CD4-positive, alpha-beta T cell treated with Interleukin-2 at 100 ng/mL for 4 hours (primary cell): ENCODE data around the gene SKA1.
A peak's percentile ranks its signal among the peaks of the same experiment; 100 is the strongest.

Experiments
- DNase-seq: peaks from one replicate; pipeline ENCODE4 v3.0.0-alpha.2; 2020; ENCODE audit warnings: low spot score

Gene SKA1, protein sequence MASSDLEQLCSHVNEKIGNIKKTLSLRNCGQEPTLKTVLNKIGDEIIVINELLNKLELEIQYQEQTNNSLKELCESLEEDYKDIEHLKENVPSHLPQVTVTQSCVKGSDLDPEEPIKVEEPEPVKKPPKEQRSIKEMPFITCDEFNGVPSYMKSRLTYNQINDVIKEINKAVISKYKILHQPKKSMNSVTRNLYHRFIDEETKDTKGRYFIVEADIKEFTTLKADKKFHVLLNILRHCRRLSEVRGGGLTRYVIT

DNA sequence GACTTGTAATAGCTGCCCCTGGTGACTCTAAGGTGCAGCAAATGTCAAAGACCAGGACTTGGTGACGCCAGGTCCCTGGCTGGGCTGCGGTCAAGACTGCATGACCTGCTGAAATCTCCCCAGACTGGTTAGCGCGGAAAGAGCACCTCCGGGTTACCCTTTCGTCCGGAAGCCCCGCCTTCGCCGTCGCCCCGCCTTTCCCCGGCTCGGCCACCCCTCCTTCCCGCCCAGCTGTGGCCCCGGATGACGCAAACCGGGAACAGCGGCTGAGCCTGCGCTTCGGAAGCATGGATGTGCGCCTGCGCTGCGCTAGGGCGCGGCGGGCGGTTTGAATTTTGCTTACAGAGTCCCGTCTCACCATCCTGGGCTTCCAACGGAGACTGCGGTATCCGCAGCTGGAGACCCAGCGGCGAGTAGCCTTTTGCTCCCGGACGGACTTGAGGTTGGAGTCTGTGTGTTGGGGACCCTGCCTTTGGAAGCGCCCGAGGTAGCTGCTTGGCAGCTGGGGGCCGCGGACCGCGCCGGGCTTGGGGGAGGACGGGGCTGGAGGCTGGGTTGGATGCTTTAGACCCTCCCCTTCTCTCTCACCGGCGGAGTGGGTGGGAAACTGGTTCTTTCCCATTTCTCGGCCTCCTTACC is at the start of gene SKA1:
SKA1 (plus strand) TSS at position 294 of the 639 bp plus-strand sequence. CDS start 785 bp downstream, outside the sequence.
- peak; percentile 94 for DNase-seq

DNA sequence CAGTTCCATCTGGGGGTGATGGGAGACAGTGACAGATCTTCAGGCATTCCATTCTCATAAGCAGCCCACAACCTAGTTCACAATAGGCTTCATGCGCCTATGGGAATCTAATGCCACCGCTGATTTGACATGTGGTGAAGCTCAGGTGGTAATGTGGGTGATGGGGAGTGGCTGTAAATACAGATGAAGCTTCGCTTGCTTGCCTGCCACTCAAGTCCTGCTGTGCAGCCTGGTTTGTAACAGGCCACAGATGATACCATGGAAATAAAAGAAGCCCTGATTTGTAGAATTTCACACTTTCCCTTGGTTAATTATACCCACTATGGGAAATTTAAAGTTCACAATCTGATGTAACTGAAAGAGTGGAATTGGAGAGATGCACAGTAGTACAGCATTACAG is 46.9 kb upstream of the SKA1 start:
- DNase-seq: no peak

DNA sequence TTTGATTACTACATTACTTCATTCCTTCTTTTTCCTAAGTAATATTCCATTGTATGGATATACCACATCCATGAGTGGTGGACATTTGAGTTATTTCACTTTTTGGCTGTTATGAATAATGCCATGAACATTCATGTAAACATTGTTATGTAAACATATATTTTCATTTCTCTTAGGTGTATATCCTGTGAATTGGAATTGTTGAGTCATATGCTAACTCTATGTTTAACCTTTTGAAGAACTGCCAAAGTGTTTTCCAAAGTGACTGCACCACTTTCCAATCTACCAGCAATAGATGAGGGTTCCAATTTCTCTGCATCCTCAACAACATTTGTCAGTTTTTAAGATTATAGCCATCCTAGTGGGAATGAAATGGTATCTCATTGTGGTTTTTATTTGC is 44.7 kb upstream of the SKA1 start:
- DNase-seq: no peak

DNA sequence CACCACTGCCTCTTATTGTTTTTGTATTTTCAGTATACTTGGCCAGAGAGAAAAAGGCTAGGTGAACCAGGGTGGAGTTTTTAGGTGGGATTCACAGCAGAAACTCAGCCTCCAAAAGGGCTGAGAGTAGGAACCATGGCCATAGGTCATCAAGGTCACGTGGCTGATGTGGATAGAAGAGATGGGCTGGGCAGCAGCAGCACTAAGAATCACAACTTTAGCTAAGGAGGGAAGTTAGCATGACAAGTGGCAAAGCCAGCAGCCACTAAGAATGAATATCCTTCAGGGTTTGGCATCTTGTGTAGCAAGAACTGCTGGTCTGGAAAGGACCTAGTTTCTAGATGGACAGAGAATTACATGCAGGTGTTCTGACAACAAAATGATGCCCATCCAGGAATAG is 43.2 kb upstream of the SKA1 start:
- no peak for DNase-seq

DNA sequence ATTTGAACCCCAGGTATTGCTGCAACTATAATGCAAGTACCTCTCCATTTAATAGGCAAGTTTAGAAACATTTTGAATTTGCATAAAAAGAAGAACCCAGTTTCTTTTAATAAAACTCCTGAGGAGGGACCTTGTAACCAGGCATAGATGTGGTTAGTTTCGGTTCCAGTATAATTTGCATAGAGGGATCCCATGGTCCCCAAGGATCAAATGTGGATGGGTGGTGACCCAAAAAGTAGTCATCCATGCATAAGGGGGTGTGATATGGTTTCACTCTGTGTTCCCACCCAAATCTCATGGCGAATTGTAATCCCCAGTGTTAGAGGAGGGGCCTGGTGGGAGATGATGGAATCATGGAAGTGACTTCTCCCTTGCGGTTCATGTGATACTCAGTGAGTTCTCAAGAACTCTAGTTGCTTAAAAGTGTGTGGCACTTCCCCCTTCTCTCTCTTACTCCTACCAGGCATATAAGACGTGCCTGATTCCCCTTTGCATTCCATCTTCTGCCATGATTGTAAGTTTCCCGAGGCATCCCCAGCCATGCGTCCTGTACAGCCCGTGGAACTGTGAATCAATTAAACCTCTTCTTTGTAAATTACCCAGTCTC is 40.2 kb upstream of the SKA1 start:
- DNase-seq: no peak

DNA sequence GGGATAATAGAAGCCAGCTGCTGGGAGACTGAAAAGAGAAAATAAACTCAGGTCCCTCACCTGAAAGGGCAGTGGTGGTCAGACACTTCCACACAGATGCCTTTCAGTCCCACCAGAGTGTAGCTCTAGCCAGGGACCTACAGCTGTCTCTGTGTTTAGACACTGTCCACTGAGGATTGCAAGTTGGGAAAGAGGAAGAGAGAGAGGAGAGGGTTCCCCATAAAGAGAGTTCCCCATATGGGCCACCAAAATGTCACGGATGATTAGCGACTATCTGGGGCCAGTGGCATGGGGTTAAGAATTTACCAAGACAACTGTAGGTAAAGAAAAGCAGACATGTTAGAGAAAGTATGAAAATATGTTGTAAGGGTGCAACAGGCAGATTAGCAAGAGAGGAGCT is 36.7 kb upstream of the SKA1 start:
- no peak for DNase-seq

DNA sequence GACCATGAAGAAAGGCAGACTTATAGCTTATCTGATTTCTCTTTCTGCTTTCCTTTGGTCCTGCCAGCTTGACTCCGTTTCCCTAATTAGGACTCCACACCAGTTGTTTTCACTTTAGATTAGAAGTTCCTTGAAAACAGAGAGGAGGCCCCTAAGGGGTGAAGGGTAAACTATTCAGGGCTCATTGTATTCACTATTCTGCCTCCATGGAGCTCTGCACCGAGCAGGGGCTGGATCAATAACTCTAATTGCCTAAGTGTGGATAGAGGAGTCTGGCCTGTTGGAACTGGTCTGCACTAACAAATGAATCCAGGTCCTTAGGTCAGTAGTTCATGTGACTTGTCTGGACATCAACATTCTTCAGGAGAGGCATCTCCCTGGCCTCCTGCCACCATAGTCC is 36.1 kb upstream of the SKA1 start:
- no peak for DNase-seq

DNA sequence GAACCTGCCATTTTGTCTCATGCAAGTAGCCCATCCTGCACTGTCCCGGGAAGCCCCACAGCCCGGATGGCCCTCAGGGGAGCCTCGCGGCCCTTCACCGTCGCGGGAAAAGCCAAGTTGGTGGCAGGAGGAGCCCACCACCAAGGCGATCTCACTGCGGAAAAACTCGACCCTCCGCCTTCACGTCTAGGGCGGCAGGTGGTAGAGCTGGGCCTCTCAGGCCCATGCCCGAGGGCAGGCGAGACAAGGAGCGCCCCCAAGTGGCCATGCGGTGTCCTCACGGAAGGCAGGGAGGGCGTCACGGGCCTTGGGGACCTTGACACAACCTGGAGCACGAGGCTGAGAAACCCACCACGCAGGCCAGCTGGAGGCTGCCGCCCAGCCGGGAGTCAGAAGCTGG is 34.8 kb upstream of the SKA1 start:
- no peak for DNase-seq

DNA sequence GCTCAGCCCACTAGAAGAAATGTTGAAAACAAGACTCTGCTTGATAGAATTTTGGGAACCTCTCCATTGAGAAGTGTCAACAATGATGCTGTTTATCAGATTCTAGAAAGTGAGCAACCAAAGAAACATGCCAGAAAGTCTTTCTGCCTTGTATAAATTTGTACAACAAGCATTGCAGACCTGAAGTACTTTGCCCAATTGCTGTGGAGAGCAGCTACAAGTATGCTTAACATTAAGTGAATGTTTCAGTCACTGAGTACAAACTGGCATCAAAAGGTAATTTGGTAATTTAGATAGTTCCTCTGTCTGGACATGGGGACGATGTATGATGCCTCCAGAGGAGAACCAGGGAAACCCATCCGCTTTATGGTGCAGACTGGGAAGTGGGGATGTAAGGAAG is 33.4 kb upstream of the SKA1 start:
- DNase-seq: no peak

DNA sequence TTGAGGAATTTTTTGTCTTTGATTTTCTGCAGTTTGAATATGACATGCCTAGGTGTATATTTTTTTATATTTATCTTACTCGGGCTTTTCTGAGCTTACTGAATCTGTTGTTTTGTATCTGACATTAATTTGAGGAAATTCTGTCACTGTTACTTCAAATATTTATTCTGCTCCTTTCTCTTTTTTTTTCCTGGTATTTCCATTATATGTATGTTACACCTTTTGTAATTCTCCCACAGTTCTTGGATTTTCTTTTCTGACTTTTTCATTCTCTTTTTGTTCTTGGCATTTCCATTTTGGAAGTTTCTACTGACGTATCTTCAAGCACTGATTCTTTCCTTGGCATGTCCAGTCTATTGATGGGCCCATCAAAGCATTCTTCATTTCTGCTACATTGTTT is 24.1 kb upstream of the SKA1 start:
- DNase-seq: no peak

DNA sequence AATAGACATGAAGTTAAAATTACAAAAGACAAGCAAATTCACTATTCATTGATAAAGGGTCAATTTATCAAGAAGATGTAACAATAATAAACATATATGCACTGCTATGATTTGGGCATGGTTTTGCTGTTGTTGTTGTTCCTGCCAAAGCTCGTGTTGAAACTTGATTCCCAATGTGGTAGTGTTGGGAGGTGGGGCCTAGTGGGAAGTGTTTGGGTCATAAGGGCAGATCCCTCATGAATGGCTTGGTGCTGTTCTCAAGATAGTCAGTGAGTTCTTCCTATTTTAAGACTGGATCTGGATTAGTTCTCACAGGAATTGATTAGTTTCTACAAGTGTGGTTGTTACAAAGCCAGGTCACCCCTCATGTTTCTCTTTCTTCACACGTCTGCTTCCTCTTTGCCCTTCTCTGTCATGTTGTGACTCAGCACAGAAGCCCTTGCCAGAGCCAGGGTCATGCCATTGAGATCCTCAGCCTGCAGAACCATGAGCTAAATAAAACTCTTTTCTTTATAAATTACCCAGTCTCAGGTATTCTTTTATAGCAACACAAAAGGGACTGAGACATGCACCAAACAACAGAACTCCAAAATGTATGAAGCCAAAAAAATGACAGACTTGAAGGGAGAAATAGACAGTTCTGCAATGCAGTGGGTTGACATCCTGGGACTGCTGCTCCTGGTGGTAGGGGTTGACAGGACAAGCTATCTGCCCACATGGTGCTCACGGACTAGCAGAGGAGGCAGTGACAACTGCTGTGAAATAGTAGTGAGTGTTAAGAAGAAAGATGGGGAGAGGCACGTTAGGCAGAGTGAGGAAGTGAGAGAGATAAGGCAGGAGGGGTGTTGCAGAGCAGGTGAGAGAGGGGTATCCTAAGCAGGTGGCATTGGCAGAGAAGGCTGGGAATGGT is 18.6 kb upstream of the SKA1 start:
- peak; percentile 13 for DNase-seq

DNA sequence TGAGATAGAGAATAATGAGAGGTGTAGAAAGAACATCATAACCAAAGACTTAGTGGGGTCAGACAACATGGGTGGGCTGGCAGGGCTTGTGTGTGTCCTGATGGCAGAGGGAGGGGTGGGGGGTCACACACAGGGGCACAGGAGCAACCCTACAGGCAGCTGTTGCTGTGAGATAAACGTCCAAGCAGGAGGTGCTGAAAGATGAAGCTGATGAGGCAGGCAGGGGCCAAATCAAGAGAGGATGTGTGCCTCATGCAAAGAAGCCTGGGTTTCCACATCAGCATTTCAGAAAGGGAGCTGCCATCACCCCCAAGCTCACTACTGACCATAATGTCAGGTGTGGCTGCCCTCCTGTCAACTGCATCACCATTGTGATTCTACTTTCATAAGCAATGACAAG is 16.0 kb upstream of the SKA1 start:
- no peak for DNase-seq

DNA sequence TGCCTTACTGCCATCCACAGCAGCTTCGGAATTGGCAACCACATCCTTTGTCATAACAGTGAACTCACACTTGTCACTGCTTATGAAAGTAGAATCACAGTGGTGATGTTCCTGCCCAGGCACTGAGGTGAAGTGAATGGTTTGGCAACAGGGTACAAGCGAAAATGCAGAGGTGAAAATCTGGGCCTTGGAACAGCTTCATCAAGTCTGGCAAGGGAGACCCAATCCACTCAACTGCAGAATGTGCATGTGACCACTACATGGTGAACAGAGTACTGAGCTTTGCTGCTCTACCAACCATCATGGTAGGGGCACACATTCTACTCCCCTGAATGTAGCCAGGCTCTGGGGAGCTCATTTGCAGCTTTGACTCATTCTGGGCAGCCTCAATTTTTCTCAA is 15.0 kb upstream of the SKA1 start:
- no peak for DNase-seq

DNA sequence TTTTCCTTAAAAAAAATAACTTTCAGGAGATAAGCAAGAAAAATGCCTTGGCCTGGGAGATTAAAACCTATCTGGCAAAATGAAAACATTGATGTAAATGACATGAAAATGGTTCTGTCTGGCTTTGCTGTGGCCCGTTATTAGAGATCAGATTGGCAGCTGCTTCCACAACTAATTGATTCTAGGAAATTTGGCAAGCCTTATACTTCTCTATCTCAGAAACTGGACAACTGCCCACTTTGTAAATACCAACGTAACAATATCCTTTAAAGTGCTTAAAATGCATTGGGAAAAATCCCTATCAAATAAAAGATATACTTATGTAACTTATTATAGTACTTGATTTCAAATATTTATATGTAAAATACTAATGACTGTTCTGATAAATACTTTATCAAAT is 14.2 kb upstream of the SKA1 start:
- DNase-seq: no peak

DNA sequence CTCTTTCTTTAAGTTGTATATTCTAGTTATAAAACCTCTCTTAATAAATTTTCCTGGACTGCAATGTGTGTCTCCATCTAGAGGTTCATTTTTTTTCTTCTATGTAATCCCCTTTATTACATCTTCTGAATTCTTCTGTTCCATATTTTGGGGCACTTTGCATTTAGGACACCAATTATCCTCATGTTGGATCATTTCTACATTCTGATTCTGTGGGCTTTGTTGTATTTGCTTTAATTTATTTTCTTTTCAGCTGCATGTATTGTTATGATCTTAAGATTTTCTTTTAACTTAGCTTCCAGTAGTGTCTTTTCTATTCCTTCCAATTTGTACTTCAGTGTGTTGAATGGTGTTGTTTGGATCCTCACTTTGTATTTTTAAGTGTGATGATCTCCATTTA is 5.2 kb upstream of the SKA1 start:
- DNase-seq: no peak

DNA sequence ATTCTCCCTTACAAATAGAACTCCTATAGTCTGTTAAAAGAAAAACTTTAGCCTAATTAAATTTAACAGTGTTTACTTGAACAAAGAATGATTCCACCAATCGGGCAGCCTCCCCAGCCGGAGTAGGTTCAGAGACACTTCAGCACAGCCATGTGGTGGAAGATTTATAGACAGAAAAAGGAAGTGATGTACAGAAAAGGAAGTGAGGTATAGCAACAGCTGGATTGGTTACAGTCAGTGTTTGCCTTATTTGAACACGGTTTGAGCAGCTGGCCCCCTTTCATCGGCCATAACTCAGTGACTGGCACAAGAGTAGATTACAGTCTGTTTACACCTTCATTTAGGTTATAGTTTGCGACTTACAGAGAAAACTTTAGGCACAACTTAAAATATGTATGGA is 2.1 kb upstream of the SKA1 start:
- DNase-seq: no peak

DNA sequence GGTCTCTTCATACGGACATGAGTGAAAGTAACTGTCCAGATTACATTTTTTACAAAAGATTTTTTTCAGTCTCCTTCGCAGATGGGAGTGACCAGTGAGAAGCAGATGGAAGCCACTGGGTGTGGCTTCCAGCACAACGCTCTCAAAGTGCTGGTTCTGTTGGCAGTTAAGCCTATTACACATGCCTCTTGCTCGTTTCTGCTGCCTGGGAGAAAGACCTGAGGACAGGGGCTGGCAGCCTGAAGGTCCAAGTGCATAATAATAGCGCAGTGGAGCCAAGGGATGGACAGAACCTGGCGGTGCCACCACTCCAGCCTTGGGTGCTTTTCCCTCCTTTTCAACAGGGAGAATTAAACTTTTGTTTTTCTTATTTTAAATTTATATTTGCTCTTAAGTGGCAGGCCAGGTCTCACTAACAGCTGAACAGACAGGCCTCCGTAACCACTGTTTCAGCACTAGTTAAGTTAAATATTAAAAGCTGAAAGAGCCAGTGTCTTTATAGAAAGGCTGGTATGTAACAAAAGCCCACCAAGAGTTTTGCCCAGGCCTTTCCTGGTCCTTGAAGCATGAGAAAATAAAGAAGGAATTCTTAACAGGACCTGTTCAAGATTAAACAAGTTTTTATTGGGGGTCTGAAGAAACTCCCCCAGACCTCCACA is 1.2 kb upstream of the SKA1 start:
- DNase-seq: no peak

DNA sequence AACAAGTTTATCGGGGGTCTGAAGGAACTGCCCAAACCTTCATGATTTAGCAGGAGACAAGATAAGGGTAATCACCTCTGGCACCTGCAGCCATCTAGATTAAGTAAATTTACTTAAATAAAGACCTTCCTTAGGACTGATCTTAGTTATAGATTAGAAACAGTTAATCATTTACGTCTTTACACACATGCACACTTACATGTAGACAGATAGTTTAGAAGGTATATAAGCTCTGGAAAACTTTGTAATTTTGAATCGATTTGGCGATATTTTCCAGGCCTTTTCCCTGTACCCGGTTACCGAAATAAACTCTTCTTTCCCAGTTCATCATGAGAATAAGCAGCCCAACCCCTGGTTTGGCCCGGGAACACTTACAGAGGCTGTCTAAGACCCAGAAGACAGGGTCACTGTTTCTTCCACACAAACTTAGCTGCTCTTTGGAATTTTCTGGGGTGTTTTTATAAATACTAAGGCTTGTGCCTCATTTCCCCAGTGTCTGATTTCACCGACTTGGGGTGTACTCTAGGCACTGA is 560 bp upstream of the SKA1 start:
- no peak for DNase-seq

DNA sequence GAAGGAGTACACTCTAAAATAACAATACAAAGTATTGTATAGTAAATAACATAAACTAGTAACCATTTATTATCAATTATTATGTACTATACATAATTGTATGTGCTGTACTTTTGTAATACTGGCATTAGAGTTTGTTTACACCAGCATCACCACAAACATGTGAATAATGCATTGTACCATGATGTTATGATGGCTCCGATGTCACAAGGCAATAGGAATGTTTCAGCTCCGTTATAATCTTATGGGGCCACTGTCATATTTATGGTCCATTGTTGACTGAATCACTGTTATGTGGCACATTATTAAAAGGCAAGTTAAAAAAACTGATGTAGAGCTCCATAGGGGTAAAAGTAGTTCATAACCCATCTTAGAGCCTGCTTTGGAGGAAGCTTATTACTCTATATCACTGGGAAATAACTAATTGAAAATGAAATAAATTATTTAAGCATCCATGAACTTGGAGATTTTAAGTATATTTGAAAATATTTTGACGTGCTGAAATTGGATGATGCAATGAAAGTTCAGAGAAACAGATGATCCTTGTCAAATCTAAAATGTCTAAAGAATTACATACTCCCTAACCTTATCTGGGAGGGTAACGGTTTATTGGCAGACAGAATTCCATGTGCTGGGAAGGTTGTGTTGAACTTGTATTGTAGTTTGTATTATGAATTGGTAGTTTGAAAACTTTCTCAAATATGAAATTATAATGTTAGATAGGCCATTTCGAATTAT is 2.4 kb downstream of the SKA1 start:
- DNase-seq: no peak

DNA sequence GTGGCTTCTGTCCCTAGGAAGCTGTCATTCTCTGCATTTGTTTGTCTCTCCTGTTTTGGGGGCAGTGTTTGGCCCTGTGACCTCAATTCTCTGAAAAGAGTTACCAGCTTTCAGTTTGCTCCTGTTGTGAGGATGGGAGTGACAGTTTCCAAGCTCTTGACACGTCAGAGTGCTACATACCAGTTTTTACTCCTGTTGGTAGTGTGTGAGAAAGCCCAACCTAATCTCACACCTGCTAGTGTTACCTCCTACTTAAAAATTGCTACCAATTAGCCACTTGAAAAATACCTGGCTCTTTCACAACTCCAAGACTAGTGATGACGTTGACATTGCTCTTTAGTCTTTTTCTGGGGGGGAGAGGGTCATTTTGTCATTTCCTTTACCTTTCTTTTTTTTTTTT is 14.1 kb downstream of the SKA1 start:
- DNase-seq: no peak

DNA sequence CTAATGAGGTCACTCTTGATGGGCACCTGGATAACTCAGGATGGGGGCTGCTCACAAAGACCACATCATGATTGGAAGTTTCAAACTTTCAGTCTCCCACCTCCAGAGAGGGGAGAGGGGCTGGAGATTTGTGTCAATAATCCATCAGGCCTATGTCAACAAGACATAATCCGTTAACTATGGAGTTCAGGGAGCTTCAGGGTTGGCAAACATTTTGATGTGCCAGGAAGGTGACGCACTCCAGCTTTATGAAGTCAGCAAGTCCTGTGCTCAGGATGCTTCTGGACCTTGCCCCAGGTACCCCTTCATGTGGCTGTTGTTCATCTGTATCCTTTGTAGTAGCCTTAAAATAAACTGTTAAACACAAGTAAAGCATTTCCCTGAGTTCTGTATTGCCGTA is 19.0 kb downstream of the SKA1 start:
- no peak for DNase-seq
